GM13977 (cell line): ENCODE measurements around the gene OCIAD1.

Experiments used
- DNase-seq: peaks from one replicate; pipeline ENCODE4 v3.0.0; 2012; ENCODE audit warnings: low spot score
- in situ Hi-C: fragments of 300-500 bp; cut with MboI; formaldehyde crosslinking; loops from one replicate; pipeline ENCODE4 v1.12.0; 2022; ENCODE audit warnings: low sequenced_read_pairs, low pct_unique_long_range_greater_than_20kb, mixed read lengths, inconsistent platforms; ENCODE audit not compliant: unreplicated experiment
- TF ChIP-seq, protein P1 (sequence below): IDR thresholded peaks from 2 replicates; pipeline ENCODE4 v1.5.1; 2012; ENCODE audit warnings: mild to moderate bottlenecking, control low read depth; ENCODE audit not compliant: insufficient read depth; ENCODE audit errors: extremely low read depth, missing control alignments

OCIAD1 gene, protein sequence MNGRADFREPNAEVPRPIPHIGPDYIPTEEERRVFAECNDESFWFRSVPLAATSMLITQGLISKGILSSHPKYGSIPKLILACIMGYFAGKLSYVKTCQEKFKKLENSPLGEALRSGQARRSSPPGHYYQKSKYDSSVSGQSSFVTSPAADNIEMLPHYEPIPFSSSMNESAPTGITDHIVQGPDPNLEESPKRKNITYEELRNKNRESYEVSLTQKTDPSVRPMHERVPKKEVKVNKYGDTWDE

DNA sequence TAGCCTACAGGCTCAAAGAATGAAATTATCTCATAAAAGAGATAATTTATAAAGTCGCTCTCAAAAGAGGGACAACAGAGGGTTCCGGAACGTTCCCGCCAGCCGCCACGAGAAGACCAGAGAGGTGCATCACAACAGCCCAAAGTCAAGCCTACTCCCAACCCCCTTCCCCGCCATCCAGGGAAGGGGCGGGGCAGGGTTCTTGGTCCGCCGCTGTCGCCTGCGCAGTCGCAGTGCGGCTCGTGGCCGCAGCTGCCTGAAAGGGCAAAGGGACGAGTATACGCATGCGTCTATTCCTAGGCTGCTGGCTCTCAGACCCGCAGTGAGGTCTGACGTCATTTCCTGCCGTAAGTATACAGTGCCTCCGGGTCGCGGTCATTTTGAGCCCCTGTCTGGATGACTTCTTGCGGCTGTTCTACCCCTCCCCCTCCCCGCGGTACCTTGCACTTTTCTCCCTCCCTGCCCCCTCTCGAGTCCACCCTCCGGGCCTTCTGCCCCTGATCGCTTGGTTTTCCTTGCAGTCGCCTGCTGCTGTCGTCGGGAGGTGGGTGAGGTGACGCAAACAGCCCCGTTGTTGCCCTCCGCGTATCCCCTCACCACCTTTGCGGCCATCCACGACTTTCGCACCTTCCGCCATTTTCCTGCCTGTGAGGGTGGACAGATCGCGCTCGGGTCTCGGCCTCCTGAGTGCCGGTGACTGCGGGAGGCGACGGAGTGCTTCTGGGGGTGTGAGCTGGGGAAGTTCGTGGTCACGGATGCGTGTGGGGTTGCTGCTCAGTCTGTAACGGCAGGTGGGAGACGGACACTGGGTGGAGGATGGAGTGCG, at the start of gene OCIAD1:
Gene OCIAD1, plus strand, starts transcription at position 383 of the 826 bp plus-strand sequence. CDS start 1,537 bp downstream, outside the sequence.
- in situ Hi-C loops, result no loop called here
- TF ChIP-seq, protein P1, sequence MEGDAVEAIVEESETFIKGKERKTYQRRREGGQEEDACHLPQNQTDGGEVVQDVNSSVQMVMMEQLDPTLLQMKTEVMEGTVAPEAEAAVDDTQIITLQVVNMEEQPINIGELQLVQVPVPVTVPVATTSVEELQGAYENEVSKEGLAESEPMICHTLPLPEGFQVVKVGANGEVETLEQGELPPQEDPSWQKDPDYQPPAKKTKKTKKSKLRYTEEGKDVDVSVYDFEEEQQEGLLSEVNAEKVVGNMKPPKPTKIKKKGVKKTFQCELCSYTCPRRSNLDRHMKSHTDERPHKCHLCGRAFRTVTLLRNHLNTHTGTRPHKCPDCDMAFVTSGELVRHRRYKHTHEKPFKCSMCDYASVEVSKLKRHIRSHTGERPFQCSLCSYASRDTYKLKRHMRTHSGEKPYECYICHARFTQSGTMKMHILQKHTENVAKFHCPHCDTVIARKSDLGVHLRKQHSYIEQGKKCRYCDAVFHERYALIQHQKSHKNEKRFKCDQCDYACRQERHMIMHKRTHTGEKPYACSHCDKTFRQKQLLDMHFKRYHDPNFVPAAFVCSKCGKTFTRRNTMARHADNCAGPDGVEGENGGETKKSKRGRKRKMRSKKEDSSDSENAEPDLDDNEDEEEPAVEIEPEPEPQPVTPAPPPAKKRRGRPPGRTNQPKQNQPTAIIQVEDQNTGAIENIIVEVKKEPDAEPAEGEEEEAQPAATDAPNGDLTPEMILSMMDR, result no peak
- peak; percentile 96 for DNase-seq

DNA sequence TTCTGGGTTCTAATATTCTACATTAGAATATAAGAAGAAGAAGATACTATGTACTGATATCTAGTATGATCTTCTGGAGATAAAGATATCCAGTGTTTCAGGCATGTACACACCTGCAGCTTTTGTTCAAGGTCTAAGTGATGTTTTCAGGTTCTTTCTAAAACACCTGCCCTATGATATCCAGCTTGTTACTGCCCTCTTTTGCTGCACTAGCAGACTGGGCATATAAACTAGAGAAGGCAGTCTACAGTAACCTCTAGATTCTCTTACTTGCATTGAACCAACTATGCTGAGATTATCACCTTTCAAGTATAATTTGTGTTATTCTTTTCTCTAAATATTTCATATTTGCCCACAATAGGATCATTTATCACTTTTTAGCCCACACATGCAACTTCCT, 48.9 kb upstream of the OCIAD1 start:
- TF ChIP-seq, protein P1, result no peak
- in situ Hi-C loops, result no loop called here
- no peak for DNase-seq

DNA sequence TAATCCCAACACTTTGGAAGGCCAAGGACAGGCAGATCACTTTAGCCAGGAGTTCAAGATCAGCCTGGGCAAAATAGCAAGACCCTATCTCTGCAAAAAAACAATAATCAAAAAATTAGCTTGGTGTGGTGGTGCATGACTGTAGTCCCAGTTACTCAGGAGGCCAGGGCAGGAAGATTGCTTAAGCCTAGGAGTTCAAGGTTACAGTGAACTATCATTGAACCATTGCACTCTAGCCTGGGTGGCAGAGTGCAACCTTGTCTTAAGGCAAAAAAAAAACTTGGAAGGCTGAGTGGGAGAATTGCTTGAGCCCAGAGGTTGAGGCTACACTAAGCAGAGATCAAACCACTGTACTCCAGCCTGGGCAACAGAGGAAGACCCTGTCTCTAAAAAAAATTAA, 45.6 kb upstream of the OCIAD1 start:
- in situ Hi-C loops, result no loop called here
- DNase-seq, result no peak
- TF ChIP-seq, protein P1, result no peak

DNA sequence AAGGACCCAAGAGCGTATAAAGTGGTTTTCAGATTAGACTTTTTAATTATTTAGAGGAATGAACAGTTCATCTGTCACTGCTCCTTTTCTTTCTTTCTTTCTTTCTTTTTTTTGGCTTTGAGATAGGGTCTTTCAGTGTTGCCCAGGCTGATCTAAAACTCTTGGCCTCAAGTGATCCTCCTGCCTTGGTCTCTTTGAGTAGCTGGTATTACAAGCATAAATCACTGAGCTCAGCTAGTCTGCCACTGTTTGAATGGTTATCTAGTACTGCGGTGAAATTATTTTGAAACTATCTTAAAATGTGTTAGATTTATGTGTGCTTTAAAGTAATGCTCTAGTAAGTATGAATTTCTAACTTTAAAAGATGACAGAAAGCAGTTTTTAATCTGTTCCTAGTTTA, 44.3 kb upstream of the OCIAD1 start:
- in situ Hi-C loops, result no loop called here
- no peak for DNase-seq
- TF ChIP-seq, protein P1, result no peak

DNA sequence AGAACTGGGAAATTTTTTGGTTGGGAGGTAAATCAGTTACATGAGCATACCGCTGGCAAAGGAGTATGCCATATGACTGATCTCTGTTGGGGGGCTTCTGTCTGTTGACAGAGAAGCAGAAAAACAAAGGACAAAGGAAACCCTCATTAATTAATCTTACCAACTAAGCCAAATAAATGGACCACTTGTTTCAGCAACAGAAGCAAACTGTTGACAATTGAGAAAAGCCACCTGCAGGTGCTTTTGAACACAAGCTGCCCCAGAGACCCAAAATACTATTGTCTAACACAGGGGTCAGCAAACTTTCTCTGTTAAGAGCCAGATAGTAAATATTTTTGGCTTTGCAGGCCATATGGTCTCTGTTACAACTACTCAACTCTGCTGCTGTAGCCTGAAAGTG, 43.8 kb upstream of the OCIAD1 start:
- no peak for DNase-seq
- in situ Hi-C loops, result no loop called here

DNA sequence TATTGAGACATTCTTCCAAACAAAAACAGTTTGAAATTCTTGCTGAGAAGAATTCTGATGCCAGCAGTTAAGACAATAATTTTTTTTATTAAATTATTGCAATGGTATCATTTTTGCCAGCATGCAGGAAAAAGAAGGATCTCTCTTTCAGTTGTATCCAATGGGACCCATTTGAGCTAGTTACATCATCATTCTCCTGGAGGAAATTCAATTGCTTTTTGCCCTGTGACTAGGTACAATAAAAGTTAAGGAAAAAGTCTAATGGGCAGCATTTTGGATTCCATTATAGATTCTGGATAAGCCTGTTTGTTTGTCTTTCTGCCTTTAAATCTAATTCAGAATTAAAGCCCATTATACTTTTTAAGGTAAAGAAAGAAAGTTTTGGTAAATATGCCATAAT, 40.3 kb upstream of the OCIAD1 start:
- in situ Hi-C loops, result no loop called here
- TF ChIP-seq, protein P1, result no peak
- DNase-seq, result no peak

More for the DNA sequence above, 43.8 kb upstream of the OCIAD1 start:
- TF ChIP-seq, protein P1, result no peak
